Measurements from ENCODE around the gene PLA2G7.

PLA2G7 gene

GRCh38 chr6:46687619-46688097, 47.5 kb downstream of the PLA2G7 start, which contains the start of gene TDRD6:
TDRD6 (plus strand) TSS chr6:46687885; CDS start chr6:46688129, 244 bp downstream.
- no peak for DNase-seq

- no peak for DNase-seq
Measured at GRCh38 chr6:46684771-46685170, 50.4 kb downstream of the PLA2G7 start.

GRCh38 chr6:46677314-46677654, 57.9 kb downstream of the PLA2G7 start:
- no peak for DNase-seq

DNA sequence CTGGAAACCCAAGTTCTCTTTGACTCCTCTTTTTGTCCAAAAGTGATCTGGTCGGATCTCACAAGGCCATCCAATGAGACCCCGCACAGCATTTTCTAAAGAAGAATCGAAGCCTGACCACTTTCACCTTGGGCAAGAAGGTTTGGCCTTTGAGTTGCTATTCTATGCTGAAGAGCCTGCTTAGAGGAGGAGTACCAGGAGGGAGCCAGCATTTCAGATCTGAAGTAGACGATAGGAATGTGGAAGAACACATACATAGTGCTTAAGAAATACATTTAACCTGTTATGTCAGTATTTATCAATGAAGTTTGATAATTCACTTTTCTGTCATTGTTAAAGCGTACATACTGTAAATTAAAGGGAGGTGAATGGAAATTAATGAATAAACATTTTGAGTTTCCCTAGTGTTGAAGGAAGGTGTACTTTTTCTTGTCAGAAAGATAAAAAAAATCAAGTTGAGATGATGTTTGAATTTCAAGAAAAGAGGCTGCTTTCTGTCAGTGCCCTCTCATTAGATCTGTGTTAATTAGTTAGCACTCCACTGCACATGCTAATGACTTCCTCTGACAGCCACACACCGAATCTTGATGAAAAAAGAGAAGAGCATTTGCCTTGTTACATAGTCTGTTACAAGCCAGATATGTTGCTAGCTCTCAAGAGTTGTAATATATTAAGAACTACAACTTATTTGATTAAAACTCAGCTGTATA, 58.4 kb downstream of the PLA2G7 start:
- no peak for DNase-seq

DNA sequence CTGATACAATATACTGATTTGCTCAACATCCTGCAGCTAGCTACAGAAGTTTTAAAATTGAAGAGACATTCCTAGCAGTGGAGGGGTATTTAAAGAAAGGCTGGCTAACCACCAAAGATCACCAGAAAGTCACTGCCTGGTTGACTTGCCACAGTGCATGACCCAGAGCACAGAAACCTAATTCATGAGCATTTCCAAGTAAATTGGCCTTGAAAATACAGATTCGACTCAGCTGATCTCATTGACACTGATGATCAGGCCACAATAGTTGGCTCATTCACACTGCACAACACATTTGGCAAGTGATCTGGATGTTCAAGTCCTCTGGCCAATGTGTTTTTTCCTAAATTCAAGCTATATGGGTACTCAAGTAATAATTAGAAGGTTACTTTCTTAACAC, 60.8 kb downstream of the PLA2G7 start:
- DNase-seq, result no peak

GRCh38 chr6:46667377-46667776, 67.8 kb downstream of the PLA2G7 start:
- DNase-seq, result no peak

GRCh38 chr6:46661483-46661882, 73.7 kb downstream of the PLA2G7 start:
- DNase-seq, result no peak

DNA sequence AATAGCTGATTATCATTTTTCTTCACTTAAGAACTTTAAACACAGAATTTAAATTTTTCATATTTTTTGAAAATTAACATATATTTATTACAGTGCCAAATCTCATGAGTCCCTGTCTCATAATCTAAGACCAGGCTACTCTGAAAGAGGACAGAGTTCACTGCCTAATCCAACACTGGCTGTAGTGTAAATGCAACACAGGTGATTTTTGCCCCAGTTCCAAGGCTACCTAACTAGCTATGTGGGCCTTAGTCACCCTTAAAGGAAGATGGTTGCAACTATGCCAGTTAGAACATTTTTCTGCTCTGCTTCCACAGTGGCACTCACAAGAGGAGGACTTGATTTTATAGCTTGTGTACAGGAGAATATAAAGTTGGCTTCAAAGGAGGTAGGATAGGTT, 77.5 kb downstream of the PLA2G7 start:
- DNase-seq, result no peak

GRCh38 chr6:46655803-46656202, 79.4 kb downstream of the PLA2G7 start:
- no peak for DNase-seq
